NCI-H146 (cell line): Measurements from ENCODE around the gene CEP104.

Experiments used
- DNase-seq: peaks from one replicate; lab custom pipeline; 2025; lab: John Stamatoyannopoulos, UW

Gene CEP104

DNA sequence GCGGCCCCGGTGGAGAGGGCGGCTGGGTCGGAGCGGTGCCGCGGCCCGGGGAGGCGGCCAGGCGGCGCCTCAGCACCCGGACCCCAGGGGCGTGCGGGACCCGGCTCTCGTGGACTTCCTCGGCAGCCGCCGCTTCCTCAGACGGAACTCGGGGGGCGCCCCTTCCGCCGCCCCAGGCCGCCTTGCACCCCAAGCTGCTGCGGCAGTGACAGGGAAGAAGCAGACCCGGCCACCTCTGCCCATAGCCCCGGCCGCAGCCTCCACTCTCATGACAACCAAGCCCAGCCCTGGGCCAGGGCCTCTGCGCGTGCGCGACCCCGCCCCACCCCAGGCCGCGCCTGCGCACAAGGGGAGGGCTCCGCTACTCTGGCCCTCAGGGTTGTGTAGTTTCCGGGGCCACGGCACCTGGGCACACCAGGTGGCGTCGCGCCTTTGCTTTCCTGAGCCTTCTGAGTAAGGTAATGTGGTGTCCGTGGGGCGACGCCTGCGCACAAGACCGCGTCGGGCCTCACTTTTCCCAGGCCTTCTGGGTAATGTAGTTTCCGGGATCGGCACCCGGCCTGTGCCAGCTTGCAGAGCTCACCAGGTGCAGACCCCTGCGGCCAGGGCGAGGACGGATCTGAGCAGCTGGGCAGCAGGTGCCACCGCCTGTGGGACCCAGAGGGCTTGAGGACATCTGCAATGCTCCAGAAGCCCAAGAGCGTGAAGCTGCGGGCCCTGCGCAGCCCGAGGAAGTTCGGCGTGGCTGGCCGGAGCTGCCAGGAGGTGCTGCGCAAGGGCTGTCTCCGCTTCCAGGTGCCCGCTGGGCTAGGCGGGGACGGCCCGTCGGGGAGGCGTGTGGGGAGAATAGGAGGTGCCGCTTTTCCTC, at the start of gene CEP104, which contains the start of gene DFFB:
Gene CEP104 (minus strand): TSS at position 289 of the 868 bp plus-strand sequence. CDS start 4,804 bp downstream, outside the sequence.
Gene DFFB (plus strand): TSS at position 554 of the 868 bp plus-strand sequence. CDS start 128 bp downstream, at position 682.
- DNase-seq, result peak; percentile 98

DNA sequence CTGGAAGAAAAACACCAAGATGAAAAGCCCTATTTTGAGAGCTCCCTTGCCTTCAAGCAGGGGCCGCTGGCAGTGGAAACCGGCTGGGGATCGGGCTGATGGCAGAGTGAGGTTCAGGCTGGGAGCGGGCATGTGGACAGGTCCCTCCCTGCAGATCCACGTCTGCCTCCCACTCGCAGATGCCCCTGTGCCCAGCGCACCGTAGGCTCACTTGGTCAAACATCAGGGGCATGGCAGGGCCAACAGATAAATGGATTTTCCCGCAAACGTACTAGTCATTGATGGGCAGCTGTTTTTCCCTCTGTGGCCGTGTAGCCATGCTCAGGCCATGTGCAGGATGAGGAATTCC, 49.6 kb upstream of the CEP104 start:
- DNase-seq, result no peak

- peak; percentile 5 for DNase-seq
Measured at GRCh38 chr1:3905953-3906671, 49.1 kb upstream of the CEP104 start.

DNA sequence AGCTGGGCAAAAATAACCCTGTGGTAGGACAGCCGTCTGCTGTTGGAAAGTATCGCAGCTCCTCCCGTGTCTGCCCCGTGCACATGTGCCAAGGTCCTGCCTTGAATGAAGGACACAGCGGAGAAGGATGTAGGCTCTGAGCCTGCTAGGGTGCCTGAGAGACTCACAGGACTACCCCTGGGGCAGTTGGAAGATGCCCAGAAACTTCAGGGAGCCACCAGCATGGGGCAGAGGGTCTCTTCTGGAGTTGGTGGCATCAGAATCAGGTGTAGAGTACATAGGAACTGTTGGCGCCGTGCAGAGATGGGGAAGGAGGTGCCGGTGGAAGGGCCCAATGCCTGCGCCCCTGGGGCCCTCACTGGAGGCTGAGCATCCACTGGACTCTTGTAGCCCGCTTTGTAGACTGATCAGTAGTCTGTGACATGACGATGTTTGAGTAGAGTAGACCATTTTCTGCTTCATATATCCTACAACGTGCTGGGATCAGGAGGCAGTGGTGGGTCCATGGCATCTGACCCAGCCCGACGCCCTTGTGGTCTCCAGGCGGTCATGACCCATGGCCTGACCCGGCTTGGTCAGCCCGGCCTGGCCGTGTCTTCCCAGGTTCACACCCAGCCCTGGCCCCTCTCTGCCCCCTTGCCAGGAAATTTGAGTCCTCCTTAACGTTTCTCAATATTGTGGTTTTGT, 48.4 kb upstream of the CEP104 start:
- no peak for DNase-seq

- no peak for DNase-seq
Measured at GRCh38 chr1:3904843-3905185, 47.8 kb upstream of the CEP104 start.

- DNase-seq, result no peak
Measured at GRCh38 chr1:3904006-3904842, 47.2 kb upstream of the CEP104 start.

- DNase-seq, result peak; percentile 32
Measured at GRCh38 chr1:3903141-3904005, 46.4 kb upstream of the CEP104 start.

- DNase-seq, result no peak
Measured at GRCh38 chr1:3902571-3903091, 45.6 kb upstream of the CEP104 start.

- no peak for DNase-seq
Measured at GRCh38 chr1:3902111-3902511, 45.1 kb upstream of the CEP104 start.

DNA sequence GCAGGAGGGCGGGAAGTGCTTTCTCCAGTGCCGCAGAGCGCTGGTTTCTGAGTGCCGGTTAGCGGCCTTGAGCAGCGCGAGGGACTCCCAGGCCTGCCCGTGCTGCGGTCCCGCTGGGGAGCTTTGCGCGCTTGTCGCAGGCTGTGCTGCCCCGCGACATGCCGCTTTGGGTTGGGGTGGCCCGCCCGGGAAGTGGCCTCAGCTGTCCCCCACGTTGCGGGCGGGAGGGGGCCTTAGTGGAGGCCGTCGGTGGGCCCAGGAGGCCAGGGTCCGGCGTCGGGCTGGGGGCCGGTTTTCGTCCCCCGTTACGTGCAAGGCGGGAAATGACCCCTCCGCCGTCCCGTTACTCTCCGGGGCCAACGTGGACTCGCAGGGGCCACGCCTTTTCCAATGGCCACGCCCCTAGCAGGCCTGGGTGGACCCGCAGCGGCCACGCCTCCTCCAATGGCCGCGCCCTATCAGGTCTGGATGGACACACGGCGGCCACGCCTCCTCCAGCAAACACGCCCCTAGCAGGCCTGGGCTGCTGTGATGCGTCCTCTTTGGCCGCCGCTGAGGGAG, 44.0 kb upstream of the CEP104 start:
- DNase-seq, result peak; percentile 90

DNA sequence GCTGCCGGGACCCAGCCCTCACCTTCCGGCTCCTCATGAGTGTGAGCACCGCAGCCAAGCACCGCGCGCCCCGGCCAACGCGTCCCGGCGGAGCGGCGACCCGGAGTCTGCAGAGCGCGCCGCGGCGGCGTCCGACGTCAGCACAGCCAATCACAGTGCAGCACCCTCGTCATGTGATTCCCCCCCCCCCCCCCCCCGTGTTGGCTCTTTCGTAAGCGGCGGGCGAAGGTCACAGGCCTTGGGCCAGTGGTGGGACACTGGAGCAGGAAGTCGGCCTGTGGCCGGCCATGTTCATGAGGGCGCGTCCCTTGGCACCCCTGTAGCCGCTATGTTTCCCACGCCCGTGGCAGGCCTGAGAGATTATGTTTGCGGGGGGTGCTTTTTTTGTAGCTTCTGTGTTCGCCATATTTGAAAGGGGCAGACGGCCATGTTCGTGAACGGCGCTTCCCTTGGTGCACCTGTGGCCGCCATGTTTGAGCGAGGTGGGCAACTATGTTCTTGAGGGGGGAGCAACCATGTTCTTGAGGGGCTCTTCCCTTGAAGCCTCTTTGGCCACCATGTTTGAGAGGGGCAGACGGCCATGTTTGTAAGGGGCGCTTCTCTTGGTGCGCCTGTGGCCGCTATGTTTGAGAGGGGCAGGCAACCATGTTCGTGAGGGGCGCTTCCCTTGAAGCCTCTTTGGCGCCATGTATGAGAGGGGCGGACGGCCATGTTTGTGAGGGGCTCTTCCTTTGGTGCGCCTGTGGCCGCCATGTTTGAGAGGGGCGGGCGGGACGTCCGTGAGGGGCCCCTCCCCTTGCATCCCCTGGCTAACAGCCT, 43.3 kb upstream of the CEP104 start, which contains the start of gene C1orf174:
Gene C1orf174 (minus strand): TSS at position 123 of the 819 bp plus-strand sequence. CDS start 86 bp downstream, at position 37.
- peak; percentile 96 for DNase-seq

GRCh38 chr1:3899754-3900149, 42.7 kb upstream of the CEP104 start:
- DNase-seq, result no peak

DNA sequence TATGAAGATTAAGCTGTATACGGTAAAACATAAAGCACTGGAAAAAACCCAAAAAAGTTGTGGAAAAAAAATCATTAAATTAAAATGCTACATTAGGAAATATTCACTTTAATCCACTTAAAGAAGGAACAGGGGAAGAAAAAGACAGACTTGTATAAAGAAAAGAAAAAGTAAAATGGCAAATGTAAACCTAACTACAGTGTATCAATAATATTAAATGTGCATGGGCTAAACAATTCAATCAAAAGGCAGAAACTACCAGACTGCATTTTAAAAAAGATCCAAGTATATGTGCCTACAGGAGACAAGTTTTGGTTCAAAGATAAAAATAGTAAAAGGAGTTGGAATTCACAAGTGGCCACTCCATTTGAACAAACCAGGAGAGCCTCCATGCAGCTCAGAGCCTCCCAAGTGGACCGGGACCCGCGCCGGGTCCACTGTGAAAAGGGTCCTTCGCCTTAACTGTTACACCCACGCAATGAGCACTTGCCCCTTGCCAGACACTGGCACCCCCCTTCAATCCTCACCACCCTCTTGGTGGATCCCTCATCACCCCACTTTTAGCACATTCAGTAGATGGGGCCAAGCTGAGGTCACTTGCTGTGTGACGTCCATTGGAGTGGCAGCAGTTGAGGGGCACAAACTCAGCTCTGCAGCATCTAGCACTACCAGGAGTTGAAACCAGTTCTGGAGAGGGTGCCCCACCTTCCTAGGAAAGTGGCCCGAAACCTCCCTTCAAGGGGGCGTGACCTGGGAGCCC, 42.2 kb upstream of the CEP104 start:
- no peak for DNase-seq

DNA sequence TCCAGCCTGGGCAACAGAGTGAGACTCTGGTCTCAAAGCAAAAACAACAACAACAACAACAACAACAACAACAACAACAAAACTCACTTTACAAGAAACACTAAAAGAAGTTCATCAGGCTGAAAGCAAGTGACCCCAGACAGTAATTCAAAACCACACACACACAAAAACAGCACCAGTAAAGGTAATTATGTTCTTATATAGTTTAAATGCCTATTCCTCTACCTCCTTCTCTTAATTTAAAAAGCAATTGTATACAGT, 41.4 kb upstream of the CEP104 start:
- no peak for DNase-seq

DNA sequence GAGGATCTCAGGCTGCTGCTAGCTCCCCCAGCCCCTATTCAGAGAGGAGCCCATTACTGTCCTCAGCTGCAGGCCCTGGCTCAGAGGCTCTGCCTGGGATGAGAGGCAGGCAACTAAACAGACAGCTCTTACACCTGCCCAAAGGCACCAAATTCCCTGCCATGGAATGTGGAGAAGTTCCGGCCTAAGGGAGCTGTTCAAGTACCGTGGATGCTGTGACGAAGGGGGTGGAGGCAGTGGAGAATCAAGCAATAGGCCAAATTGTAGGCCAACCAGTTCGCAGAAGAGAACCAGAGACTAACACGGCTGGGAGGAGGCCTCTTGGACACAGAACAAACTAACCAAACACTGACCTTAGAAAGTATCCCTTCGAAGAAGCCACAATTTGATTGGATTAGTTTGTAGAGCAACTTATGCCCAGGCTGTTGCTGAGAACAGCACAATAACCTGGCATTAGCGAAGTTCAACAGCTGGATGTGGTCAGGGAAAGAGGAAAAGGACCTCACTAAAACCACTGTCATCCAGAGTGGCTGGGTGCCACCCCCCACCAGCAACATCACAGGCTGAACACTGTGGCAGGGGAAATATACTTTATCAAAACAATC, 39.5 kb upstream of the CEP104 start:
- no peak for DNase-seq

- no peak for DNase-seq
Measured at GRCh38 chr1:3895951-3896325, 38.9 kb upstream of the CEP104 start.

DNA sequence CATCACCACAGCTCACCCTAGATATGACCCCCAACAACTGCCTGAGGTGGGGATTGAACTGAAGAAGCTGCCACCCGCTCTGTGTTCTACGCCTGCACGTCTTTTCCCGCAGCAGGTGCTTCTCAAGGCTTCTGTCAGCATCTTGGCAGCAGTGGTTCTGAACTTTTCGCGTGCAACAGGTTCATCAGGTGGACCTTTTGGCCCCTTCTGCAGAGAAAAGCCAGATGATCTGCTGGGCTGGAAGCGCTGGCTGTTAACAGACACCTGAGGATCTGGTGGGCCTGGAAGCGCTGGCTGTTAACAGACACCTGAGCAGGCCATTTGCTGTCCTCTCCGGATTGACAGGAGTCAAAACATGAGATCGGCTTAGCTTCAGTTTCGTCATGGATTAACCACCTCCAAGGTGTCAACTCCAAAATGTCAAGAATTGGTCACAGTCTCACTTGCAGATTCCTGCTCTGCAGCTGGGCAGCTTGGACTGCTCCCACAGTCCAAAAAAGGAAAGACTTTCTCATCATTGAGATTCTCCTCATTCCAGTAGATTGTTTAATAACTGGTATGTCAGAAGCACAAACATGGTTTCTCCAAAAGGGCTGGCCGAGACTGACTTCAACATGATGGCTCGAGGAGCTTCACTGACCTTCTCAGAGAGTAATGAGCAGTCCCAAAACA, 38.4 kb upstream of the CEP104 start:
- DNase-seq, result no peak
